Coronary artery (tissue), 2 donors: ENCODE results near the gene MMD.
"Not testable (repeated sequence)": the region's sequence is repeated elsewhere in the genome, so short reads cannot be mapped to it uniquely, and the experiment has no call there.

ENCODE experiments used
- DNase-seq: peaks from one replicate; pipeline ENCODE4 v3.0.0-alpha.2; 2017; ENCODE audit warnings: low spot score
- H3K27ac ChIP-seq, 2 donors: fragments of 200-600 bp; sonication (generic); one replicate each; pipeline ENCODE4 v1.5.1; 2016 to 2019
- H3K4me3 ChIP-seq: fragments of 200-600 bp; sonication (generic); 2 replicates; pipeline ENCODE4 v1.5.1; 2016; ENCODE audit warnings: mild to moderate bottlenecking, moderate library complexity
- CTCF ChIP-seq: fragments of 200-600 bp; sonication (generic); IDR thresholded peaks from one replicate; pipeline ENCODE4 v1.5.1; 2019; ENCODE audit warnings: antibody characterized with exemption

Gene MMD

DNA sequence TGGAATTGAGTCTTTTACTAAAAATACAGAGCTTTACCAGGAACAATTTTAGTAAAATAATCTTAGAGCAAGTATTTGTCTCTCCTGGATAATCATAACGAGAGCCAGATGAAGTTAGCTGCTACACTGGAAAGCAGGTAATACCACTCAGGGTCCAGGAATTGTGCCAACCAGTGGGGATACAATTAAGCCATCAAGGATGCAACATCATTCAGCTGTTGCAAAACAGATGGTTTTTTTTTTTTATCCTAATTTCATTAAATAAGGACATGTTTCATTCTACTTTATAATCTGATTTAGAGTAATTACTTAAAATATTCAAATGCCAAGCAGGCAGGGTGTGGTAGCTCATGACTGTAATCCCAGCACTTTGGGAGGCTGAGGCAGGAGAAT is 10.2 kb downstream of the MMD start:
- no peak overlapping the region for H3K4me3 ChIP-seq
- no peak for TF ChIP-seq CTCF
- no peak overlapping the region for H3K27ac ChIP-seq

DNA sequence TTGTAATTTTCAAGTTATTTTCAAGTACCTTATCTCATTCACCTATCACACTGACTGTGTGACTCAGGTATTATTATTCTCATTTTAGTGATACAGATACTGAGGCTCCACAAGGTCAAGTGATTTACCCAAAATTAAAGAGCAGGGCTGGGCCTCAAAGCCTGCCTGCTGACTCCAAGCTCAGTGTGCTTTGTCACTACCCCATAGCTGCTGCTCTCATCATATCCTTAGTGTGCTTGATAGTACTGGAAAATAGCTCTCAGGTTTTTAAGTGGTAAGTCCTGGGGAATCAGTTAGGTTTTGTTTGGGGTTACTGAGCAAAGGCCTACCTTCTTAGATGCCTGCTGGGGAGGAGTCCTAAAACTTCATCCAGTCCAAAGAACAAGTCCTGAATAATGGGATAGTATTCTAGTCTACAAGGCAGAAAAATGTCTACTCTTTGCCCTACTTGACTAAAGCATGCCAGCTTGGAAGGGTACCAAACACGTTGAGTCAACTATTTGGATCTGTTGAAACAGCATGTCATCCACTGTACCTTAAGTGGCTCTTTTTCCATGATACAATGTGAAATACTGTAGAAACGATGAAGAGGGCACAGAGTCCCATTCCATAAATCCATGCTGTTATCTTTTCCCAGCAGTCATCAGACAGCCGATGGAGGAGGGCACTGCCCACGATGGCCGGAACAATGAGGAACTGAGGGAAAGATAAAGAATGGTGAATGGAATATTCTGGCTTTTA is 10.7 kb downstream of the MMD start:
- no peak for DNase-seq
- Histone ChIP-seq H3K27ac (no peak overlapping the region), H3K4me3 (no peak overlapping the region)
- no peak for TF ChIP-seq CTCF

More for the DNA sequence above, 10.2 kb downstream of the MMD start:
- no peak for DNase-seq

- no peak for DNase-seq
- H3K4me3 ChIP-seq, result no peak overlapping the region
- H3K27ac ChIP-seq, result no peak overlapping the region
- TF ChIP-seq CTCF, result no peak
These were observed 12.4 kb downstream of the MMD start for GRCh38 chr17:55409030-55409800.

GRCh38 chr17:55407641-55408566 is 13.7 kb downstream of the MMD start:
- no peak for TF ChIP-seq CTCF
- no peak for DNase-seq
- Histone ChIP-seq H3K27ac (no peak overlapping the region), H3K4me3 (no peak overlapping the region)

DNA sequence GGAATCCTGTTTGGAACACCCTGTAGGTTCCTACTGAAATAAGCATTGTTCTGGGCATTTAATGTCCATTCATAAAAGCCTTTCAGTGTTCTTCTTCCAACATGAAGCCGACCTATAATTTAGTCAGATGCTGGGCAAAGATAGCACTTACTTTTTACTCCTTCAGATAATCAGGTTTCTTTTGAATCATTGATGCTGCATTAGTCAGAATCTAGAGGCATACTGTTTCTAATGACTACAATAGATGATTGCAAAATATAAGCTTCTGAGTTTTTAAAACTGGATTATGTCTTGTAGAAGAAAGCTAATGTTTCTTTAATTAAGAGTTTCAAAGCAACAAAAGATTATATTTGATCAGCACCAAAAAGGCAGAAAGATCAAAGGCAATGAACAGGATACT is 16.0 kb downstream of the MMD start:
- Histone ChIP-seq H3K27ac (no peak overlapping the region), H3K4me3 (no peak overlapping the region)
- TF ChIP-seq CTCF, result no peak
- no peak for DNase-seq

DNA sequence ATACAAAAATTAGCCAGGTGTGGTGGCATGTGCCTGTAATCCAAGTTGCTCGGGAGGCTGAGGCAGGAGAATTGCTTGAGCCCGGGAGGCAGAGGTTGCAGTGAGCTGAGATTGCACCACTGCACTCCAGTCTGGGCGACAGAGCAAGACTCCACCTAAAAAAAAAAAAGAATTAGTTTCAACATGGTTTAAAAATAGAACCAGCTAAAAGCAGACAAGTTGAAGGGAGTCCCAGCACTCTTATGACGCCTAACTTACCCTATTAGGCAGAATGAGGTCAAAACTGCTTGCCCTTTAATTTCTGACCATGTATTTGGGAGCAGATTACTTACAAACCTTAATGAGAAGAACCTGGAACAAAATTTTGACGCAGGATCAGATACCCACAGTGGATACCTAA is 17.4 kb downstream of the MMD start:
- DNase-seq, H3K4me3 ChIP-seq, H3K27ac ChIP-seq: not testable (repeated sequence)

DNA sequence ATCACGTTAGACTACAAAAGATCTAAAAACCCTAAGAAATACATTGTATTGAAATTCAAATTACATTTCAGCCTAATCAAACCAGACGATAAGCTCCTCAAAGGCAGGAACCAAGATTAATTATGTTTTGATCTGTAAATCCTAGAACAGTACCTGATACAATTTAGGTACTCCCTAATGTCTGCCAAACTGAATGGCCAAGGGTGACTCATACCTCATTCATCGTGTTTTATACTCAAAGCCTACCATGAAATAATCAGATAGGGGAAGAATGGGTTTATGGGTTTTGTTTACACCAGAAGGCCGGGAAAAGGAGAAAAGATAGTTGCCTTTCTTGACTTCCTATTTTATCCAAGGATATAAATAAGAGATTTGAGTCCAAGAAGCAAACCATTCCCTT is 19.3 kb downstream of the MMD start:
- Histone ChIP-seq H3K27ac (no peak overlapping the region), H3K4me3 (no peak overlapping the region)
- no peak for DNase-seq
- no peak for TF ChIP-seq CTCF
